Activated CD8-positive, alpha-beta memory T cell treated with anti-CD3 and anti-CD28 coated beads for 48 hours (primary cell): Measurements from ENCODE around the gene NUAK2.
A peak's percentile ranks its signal among the peaks of the same experiment; 100 is the strongest.

ENCODE experiments used
- DNase-seq, 3 experiments: peaks; one replicate each; pipeline ENCODE4 v3.0.0-alpha.2; 2020; ENCODE audit warnings: low read depth in 2 of 3, low spot score in 2 of 3

The NUAK2 gene

GRCh38 chr1:205319081-205320018 lies 2.2 kb downstream of the NUAK2 start:
- no peak for DNase-seq

- DNase-seq = no peak
These were observed 3.1 kb downstream of the NUAK2 start for GRCh38 chr1:205318231-205318991.

GRCh38 chr1:205317311-205317917 lies 4.1 kb downstream of the NUAK2 start:
- DNase-seq = no peak

- no peak for DNase-seq
These were observed 5.4 kb downstream of the NUAK2 start for GRCh38 chr1:205316161-205316566.

- no peak for DNase-seq
These were observed 6.4 kb downstream of the NUAK2 start for GRCh38 chr1:205315008-205315618.

GRCh38 chr1:205313563-205314308 lies 7.8 kb downstream of the NUAK2 start:
- peak in 1 of 3 experiments; percentile 33 for DNase-seq

GRCh38 chr1:205312866-205313562 lies 8.5 kb downstream of the NUAK2 start:
- no peak for DNase-seq

GRCh38 chr1:205310976-205311704 lies 10.4 kb downstream of the NUAK2 start:
- no peak for DNase-seq

GRCh38 chr1:205309741-205310140 lies 11.8 kb downstream of the NUAK2 start:
- no peak for DNase-seq

GRCh38 chr1:205306929-205307566 lies 14.5 kb downstream of the NUAK2 start:
- no peak for DNase-seq

GRCh38 chr1:205304695-205305070 lies 16.9 kb downstream of the NUAK2 start:
- no peak for DNase-seq

- DNase-seq = no peak
These were observed 17.4 kb downstream of the NUAK2 start for GRCh38 chr1:205304046-205304694.

- no peak for DNase-seq
These were observed 18.2 kb downstream of the NUAK2 start for GRCh38 chr1:205303247-205303888.

- no peak for DNase-seq
These were observed 19.5 kb downstream of the NUAK2 start for GRCh38 chr1:205301842-205302588.

GRCh38 chr1:205301205-205301821 lies 20.2 kb downstream of the NUAK2 start:
- DNase-seq = no peak

- DNase-seq = no peak
These were observed 21.4 kb downstream of the NUAK2 start for GRCh38 chr1:205300149-205300548.
